GM12878 (cell line): ENCODE data around the gene EDN2. TPM values are rescaled to one million over a fixed set of nuclear protein-coding genes. Genes with fewer than 3 reads are reported as not detected.

Experiments
- ATAC-seq: fragments of 200-7000 bp; cut with Tn5 transposase; 3 replicates; pipeline ENCODE4 v1.9.1; 2020; ENCODE audit warnings: mild to moderate bottlenecking, moderate library complexity
- BruUV-seq: library from RNA; stranded (reverse); fragments of 400-500 nt; replicated peaks from 2 replicates; lab custom pipeline; 2021; lab: Mats Ljungman, UMichigan
- CTCF ChIA-PET: fragments of 300-600 bp; sonication (Branson Sonifier 250); formaldehyde crosslinking; extraction: SDS; loops from one replicate; lab custom pipeline; 2021; ENCODE audit warnings: inconsistent platforms; lab: Yijun Ruan, JAX
- POLR2A ChIA-PET: fragments of 350-600 bp; formaldehyde crosslinking; extraction: SDS; loops from one replicate; lab custom pipeline; 2021; ENCODE audit warnings: inconsistent platforms; lab: Charles Lee
- RAD21 ChIA-PET: fragments of 300-600 bp; sonication (Branson Sonifier 250); formaldehyde crosslinking; loops from one replicate; lab custom pipeline; 2023; ENCODE audit warnings: antibody characterized with exemption; ENCODE audit not compliant: unreplicated experiment; lab: Charles Lee
- SMC1A ChIA-PET: fragments of 300-600 bp; sonication (Branson Sonifier 250); formaldehyde crosslinking; loops from one replicate; lab custom pipeline; 2023; ENCODE audit not compliant: unreplicated experiment, uncharacterized antibody; lab: Charles Lee
- DNase-seq: peaks from one replicate; pipeline ENCODE4 v3.0.0-alpha.2; 2011; ENCODE audit warnings: low read depth, low spot score
- FAIRE-seq: peaks from 3 replicates; lab custom pipeline; 2011; peaks lifted over from hg19 to GRCh38; lab: Jason Lieb, UNC
- H2AFZ ChIP-seq: 2 replicates; pipeline ENCODE4 v1.6.0; 2011; ENCODE audit warnings: low read depth, low read length, control low read depth; ENCODE audit not compliant: control insufficient read depth
- H3K27ac ChIP-seq: 2 replicates; pipeline ENCODE4 v1.5.1; 2011; ENCODE audit warnings: control low read depth; ENCODE audit not compliant: control insufficient read depth, insufficient read depth
- H3K27me3 ChIP-seq, 2 experiments: replicated peaks in 1 of 2; 2 replicates each; pipeline versions ENCODE4 v1.6.0 to v1.6.1; 2011; ENCODE audit warnings: low read length in 1 of 2; ENCODE audit not compliant: control insufficient read depth in 2 of 2, insufficient read depth in 2 of 2
- H3K36me3 ChIP-seq, 2 experiments: 2 replicates each; pipeline ENCODE4 v1.5.1; 2011; ENCODE audit warnings: low read length in 1 of 2; ENCODE audit not compliant: control insufficient read depth in 2 of 2, insufficient read depth in 2 of 2
- H3K4me1 ChIP-seq: 2 replicates; pipeline ENCODE4 v1.6.1; 2011; ENCODE audit warnings: mild to moderate bottlenecking, low read length, moderate library complexity, mixed read lengths; ENCODE audit not compliant: control insufficient read depth, insufficient read depth
- H3K4me2 ChIP-seq: 2 replicates; pipeline ENCODE4 v1.6.0; 2011; ENCODE audit warnings: control low read depth; ENCODE audit not compliant: control insufficient read depth, insufficient read depth
- H3K4me3 ChIP-seq: fragments of 200-600 bp; sonication (generic); 2 replicates; pipeline ENCODE4 v1.5.1; 2016
- H3K79me2 ChIP-seq: 2 replicates; pipeline ENCODE4 v1.6.0; 2011; ENCODE audit warnings: low read length; ENCODE audit not compliant: control insufficient read depth, insufficient read depth
- H3K9ac ChIP-seq: 2 replicates; pipeline ENCODE4 v1.8.0; 2011; ENCODE audit warnings: low read length, control low read depth, mixed read lengths; ENCODE audit not compliant: control insufficient read depth, insufficient read depth
- H3K9me3 ChIP-seq: replicated peaks from 3 replicates; pipeline ENCODE4 v1.5.1; 2011; ENCODE audit warnings: mild to moderate bottlenecking, low read length; ENCODE audit not compliant: control insufficient read depth, insufficient read depth
- H4K20me1 ChIP-seq: 2 replicates; pipeline ENCODE4 v1.6.0; 2011; ENCODE audit not compliant: control insufficient read depth, insufficient read depth
- BACH1 ChIP-seq: fragments of 450-650 bp; IDR thresholded peaks from 2 replicates; pipeline ENCODE4 v1.6.1; 2017; ENCODE audit warnings: mild to moderate bottlenecking, borderline replicate concordance
- CBX5 ChIP-seq: sonication (generic); IDR thresholded peaks from 2 replicates; pipeline ENCODE4 v1.6.1; 2016; ENCODE audit warnings: low read depth, moderate library complexity, mild to moderate bottlenecking, inconsistent platforms
- HDAC6 ChIP-seq: fragments of 200-600 bp; sonication (generic); IDR thresholded peaks from one replicate; pipeline ENCODE4 v1.8.0; 2017; ENCODE audit warnings: antibody characterized with exemption; ENCODE audit not compliant: unreplicated experiment
- HDGF ChIP-seq: fragments of 450-650 bp; IDR thresholded peaks from 2 replicates; pipeline ENCODE4 v1.6.1; 2016; ENCODE audit warnings: antibody characterized with exemption
- LARP7 ChIP-seq: fragments of 450-650 bp; IDR thresholded peaks from 2 replicates; pipeline ENCODE4 v1.6.1; 2017; ENCODE audit warnings: mild to moderate bottlenecking
- NFIC ChIP-seq: IDR thresholded peaks from 2 replicates; pipeline ENCODE4 v1.6.1; 2012; ENCODE audit warnings: low read depth, mild to moderate bottlenecking, inconsistent platforms, low read length, moderate library complexity
- NFYA ChIP-seq: IDR thresholded peaks from 2 replicates; pipeline ENCODE4 v1.6.1; 2011; ENCODE audit warnings: low read depth, mild to moderate bottlenecking, low read length, improper control_type of control experiment, borderline replicate concordance
- WGBS: methylation state at CpG from one replicate; pipeline ENCODE4 v1.1.6; 2016; ENCODE audit warnings: low lambda C conversion rate; ENCODE audit not compliant: insufficient replicate concordance, insufficient coverage; ENCODE audit errors: missing lambda C conversion rate; 5-methylcytosine and 5-hydroxymethylcytosine counted together
- in situ Hi-C: fragments of 300-500 bp; cut with MboI; formaldehyde crosslinking; loops from 9 replicates; pipeline ENCODE4 v1.14.3; 2018; ENCODE audit warnings: mixed read lengths
- intact Hi-C: fragments of 100-400 bp; cut with micrococcal nuclease; formaldehyde crosslinking; loops from one replicate; pipeline ENCODE4 v1.14.2; 2022; ENCODE audit not compliant: unreplicated experiment
- polyA plus RNA-seq, 11 experiments: library from polyadenylated mRNA; depleted of rRNA in 4 of 11; unstranded in 6 of 11; stranded (reverse) in 5 of 11; fragments of >200 nt; fragmentation: Nextera tagmentation in 4 of 11; fragmentation: Illumina TruSeq in 1 of 11; extraction: Ambion mirVana in 4 of 11; extraction: Trizol in 1 of 11; gene quantifications; 1 replicate in 1 of 11; 2 replicates in 10 of 11; pipeline versions ENCODE4 v1.2.1 to v1.2.3, GENCODE V29; 2011 to 2016; ENCODE audit warnings: inconsistent platforms in 2 of 11, missing spikeins in 2 of 11, low read depth in 1 of 11
- total RNA-seq, 4 experiments: library from RNA; depleted of rRNA in 3 of 4; stranded (reverse); fragments of >200 nt in 3 of 4; fragmentation: Illumina TruSeq in 1 of 4; extraction: Trizol in 1 of 4; gene quantifications; 2 replicates each; pipeline versions ENCODE4 v1.2.1 to v1.2.3, GENCODE V29; 2013 to 2021

Gene EDN2
- total and polyA plus RNA-seq, 10 of the 15 experiments (the other 5 are each of a cell fraction or from before 2014, with no cell fraction given) = 0.11 to 1.5 (median 0.43) TPM; not detected in 1

- TF ChIP-seq CBX5 (no peak), NFYA (no peak)
These were observed 31.3 kb upstream of the EDN2 start (continued) for GRCh38 chr1:41515778-41516167.

GRCh38 chr1:41515131-41515678, 30.7 kb upstream of the EDN2 start:
- no peak for TF ChIP-seq BACH1
- no peak for TF ChIP-seq HDAC6
- no peak for TF ChIP-seq NFIC
- no peak for TF ChIP-seq HDGF
- no peak for TF ChIP-seq LARP7
- Histone ChIP-seq H3K4me1 (peaks cover 6% of the 10 kb centered on the region; the same call in 1 of the 2 replicates), H3K9me3 (no peaks in the 10 kb centered on the region), H3K36me3 (no peaks in the 10 kb centered on the region; a peak in 2 of 4 replicates), H4K20me1 (no peaks in the 10 kb centered on the region), H3K27me3 (no peaks in the 10 kb centered on the region), H3K4me3 (no peak overlapping the region), H2AFZ (no peak overlapping the region), H3K27ac (no peak overlapping the region), H3K4me2 (no peak overlapping the region), H3K79me2 (no peaks in the 10 kb centered on the region), H3K9ac (no peak overlapping the region)
- no TSS peak for BruUV-seq
- 32% methylated on average over 5 of the region's 5 CpGs for WGBS
- FAIRE-seq (no peak), ATAC-seq (no peak), DNase-seq (no peak)
- SMC1A ChIA-PET = interaction anchor here (1.1 to 2.4 kb wide), 6 partner anchors 23 to 658 kb away, joined by 3 to 8 read pairs (median 5); no protein-coding TSS in a partner anchor
- in situ Hi-C loops = no loop called here
- CTCF ChIA-PET = interaction anchor here (0.6 to 7.0 kb wide), 22 partner anchors 7 to 659 kb away, joined by 3 to 59 read pairs (median 4); no protein-coding TSS in a partner anchor
- POLR2A ChIA-PET = interaction anchor here (1.6 kb wide), 1 partner anchor 297 kb away, joined by 3 read pairs; no protein-coding TSS in a partner anchor
- RAD21 ChIA-PET = interaction anchor here (1.0 to 2.2 kb wide), 4 partner anchors 22 to 658 kb away, joined by 3 to 9 read pairs (median 6); no protein-coding TSS in a partner anchor
- intact Hi-C loops = loop anchor here (5.0 kb wide), 1 partner anchor 352 kb away; no protein-coding TSS in a partner anchor
